ENCODE results near the gene NEAT1.

- TF ChIP-seq, protein P1, sequence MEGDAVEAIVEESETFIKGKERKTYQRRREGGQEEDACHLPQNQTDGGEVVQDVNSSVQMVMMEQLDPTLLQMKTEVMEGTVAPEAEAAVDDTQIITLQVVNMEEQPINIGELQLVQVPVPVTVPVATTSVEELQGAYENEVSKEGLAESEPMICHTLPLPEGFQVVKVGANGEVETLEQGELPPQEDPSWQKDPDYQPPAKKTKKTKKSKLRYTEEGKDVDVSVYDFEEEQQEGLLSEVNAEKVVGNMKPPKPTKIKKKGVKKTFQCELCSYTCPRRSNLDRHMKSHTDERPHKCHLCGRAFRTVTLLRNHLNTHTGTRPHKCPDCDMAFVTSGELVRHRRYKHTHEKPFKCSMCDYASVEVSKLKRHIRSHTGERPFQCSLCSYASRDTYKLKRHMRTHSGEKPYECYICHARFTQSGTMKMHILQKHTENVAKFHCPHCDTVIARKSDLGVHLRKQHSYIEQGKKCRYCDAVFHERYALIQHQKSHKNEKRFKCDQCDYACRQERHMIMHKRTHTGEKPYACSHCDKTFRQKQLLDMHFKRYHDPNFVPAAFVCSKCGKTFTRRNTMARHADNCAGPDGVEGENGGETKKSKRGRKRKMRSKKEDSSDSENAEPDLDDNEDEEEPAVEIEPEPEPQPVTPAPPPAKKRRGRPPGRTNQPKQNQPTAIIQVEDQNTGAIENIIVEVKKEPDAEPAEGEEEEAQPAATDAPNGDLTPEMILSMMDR (IDR thresholded peaks at IDR 0.05) = no peak
- no peak for TF ChIP-seq POLR2A (IDR thresholded peaks at IDR 0.05)
Observed at GRCh38 chr11:65381716-65382032, 40.9 kb upstream of the NEAT1 start.

All from esophagus squamous epithelium (tissue), 4 donors.